Testis (tissue), 3 donors: ENCODE data around the gene GPR171. TPM values are rescaled to one million over a fixed set of nuclear protein-coding genes. Genes with fewer than 3 reads are reported as not detected.

ENCODE experiments used
- DNase-seq: peaks from one replicate; pipeline ENCODE4 v3.0.0-alpha.2; 2019
- H3K27ac ChIP-seq, 2 donors: fragments of 200-600 bp; sonication (generic); one replicate each; pipeline ENCODE4 v1.5.1; 2019
- H3K27me3 ChIP-seq: fragments of 200-600 bp; sonication (generic); one replicate; pipeline ENCODE4 v1.5.1; 2019
- H3K36me3 ChIP-seq: fragments of 200-600 bp; sonication (generic); one replicate; pipeline ENCODE4 v1.5.1; 2017; ENCODE audit warnings: low read depth; ENCODE audit errors: missing control alignments
- H3K4me1 ChIP-seq: fragments of 200-600 bp; sonication (generic); one replicate; pipeline ENCODE4 v1.5.1; 2019
- H3K4me3 ChIP-seq, 2 donors: fragments of 200-600 bp; sonication (generic); one replicate each; pipeline ENCODE4 v1.5.1; 2017 to 2019
- H3K9me3 ChIP-seq: fragments of 200-600 bp; sonication (generic); one replicate; pipeline ENCODE4 v1.5.1; 2017
- POLR2A ChIP-seq: fragments of 450-650 bp; IDR thresholded peaks from one replicate; pipeline ENCODE4 v1.6.1; 2017; ENCODE audit warnings: antibody characterized with exemption, mild to moderate bottlenecking, moderate library complexity
- WGBS, 2 donors: methylation state at CpG; one replicate each; pipeline ENCODE4 v1.1.5; 2018; 5-methylcytosine and 5-hydroxymethylcytosine counted together
- intact Hi-C: fragments of 100-400 bp; cut with DNase I; formaldehyde crosslinking; loops from one replicate; pipeline ENCODE4 v1.15.1; 2023; ENCODE audit warnings: low total_unique reads
- polyA plus RNA-seq: library from polyadenylated mRNA; stranded (reverse); fragments of 350-450 nt; fragmentation: Illumina TruSeq; extraction: RNeasy Lipid Tissue Mini Kit (QIAGEN cat#74804); gene quantifications from one replicate; pipeline ENCODE4 v1.2.3, GENCODE V29; 2014; ENCODE audit warnings: low read depth, low replicate concordance; ENCODE audit not compliant: insufficient read depth
- total RNA-seq, 2 donors: library from RNA; depleted of rRNA; stranded (reverse); fragments of >200 nt; gene quantifications; one replicate each; pipeline ENCODE4 v1.2.3, GENCODE V29; 2016
- TF ChIP-seq, protein P1 (sequence below), 3 experiments: fragments of 450-650 bp in 2 of 3; fragments of 200-600 bp in 1 of 3; sonication (generic) in 1 of 3; IDR thresholded peaks; one replicate each; pipeline ENCODE4 v1.5.1; 2016 to 2019; ENCODE audit warnings: antibody characterized with exemption in 3 of 3, mild to moderate bottlenecking in 2 of 3, moderate library complexity in 1 of 3

Gene GPR171
- total and polyA plus RNA-seq, 3 donors from 2014 or later: 0.22 to 0.62 TPM; not detected in 1

DNA sequence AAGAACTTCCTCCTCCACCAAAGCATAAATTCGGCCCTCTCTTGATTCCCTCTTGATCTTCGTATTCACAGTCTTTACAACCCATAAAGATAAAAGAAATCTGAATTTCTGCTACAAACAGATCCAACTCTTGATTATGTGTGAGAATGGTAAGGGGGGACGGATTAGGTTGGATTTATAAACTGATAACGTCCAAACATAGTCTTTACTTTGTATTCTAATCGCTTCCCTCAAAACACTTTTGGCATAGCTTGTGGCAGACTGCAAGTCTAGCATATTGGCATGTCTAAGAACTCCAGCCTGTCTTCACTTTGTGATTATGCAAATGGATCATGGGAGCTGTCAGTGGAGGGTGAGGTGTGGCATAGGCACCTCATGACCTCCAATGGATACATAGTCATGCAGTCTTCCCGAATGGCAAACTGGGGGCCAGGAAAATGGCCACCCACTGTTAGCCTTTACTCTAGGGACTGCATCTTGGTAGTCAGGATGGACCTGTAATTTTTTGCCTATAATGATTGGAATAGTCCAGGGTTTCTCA is 24.3 kb upstream of the GPR171 start:
- no peak for DNase-seq
- Histone ChIP-seq H3K27me3 (no peaks in the 10 kb centered on the region), H3K9me3 (no peaks in the 10 kb centered on the region), H3K27ac (no peak overlapping the region), H3K4me3 (no peak overlapping the region), H3K4me1 (peaks cover 19% of the 10 kb centered on the region), H3K36me3 (no peaks in the 10 kb centered on the region)
- intact Hi-C loops: no loop called here
- TF ChIP-seq, protein P1, sequence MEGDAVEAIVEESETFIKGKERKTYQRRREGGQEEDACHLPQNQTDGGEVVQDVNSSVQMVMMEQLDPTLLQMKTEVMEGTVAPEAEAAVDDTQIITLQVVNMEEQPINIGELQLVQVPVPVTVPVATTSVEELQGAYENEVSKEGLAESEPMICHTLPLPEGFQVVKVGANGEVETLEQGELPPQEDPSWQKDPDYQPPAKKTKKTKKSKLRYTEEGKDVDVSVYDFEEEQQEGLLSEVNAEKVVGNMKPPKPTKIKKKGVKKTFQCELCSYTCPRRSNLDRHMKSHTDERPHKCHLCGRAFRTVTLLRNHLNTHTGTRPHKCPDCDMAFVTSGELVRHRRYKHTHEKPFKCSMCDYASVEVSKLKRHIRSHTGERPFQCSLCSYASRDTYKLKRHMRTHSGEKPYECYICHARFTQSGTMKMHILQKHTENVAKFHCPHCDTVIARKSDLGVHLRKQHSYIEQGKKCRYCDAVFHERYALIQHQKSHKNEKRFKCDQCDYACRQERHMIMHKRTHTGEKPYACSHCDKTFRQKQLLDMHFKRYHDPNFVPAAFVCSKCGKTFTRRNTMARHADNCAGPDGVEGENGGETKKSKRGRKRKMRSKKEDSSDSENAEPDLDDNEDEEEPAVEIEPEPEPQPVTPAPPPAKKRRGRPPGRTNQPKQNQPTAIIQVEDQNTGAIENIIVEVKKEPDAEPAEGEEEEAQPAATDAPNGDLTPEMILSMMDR (IDR thresholded peaks at IDR 0.05): no peak
- TF ChIP-seq POLR2A: no peak
- WGBS, 2 donors: 79% methylated on average over 6 of the region's 6 CpGs

DNA sequence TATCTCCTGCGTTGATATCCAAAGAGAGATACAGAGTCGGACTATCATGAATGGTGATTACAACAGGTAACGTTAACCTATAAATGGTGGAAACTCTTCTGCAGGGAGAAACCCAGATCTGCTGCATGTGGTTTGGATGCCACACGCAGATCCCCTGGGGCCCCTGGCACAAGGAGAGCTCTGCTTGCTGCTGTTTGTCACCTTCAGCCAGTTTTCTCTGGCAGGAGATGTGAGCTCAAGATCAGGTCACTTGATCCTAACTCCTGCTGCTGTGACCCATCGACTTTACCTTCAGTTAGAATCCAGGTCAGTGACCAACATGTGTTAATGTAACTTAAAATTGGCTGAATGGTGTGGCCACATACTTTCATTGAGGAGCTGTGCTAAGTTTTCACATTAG is 23.8 kb upstream of the GPR171 start:
- TF ChIP-seq, protein P1 (IDR thresholded peaks at IDR 0.05): no peak
- no peak for TF ChIP-seq POLR2A
- no peaks in the 10 kb centered on the region for H3K9me3 ChIP-seq
- H3K27ac ChIP-seq: no peak overlapping the region
- H3K27me3 ChIP-seq: no peaks in the 10 kb centered on the region
- peaks cover 19% of the 10 kb centered on the region for H3K4me1 ChIP-seq
- 90 to 93% methylated on average over 5 of the region's 5 CpGs for WGBS, 2 donors
- no peak overlapping the region for H3K4me3 ChIP-seq
- intact Hi-C loops: no loop called here
- no peak for DNase-seq
- H3K36me3 ChIP-seq: no peaks in the 10 kb centered on the region

DNA sequence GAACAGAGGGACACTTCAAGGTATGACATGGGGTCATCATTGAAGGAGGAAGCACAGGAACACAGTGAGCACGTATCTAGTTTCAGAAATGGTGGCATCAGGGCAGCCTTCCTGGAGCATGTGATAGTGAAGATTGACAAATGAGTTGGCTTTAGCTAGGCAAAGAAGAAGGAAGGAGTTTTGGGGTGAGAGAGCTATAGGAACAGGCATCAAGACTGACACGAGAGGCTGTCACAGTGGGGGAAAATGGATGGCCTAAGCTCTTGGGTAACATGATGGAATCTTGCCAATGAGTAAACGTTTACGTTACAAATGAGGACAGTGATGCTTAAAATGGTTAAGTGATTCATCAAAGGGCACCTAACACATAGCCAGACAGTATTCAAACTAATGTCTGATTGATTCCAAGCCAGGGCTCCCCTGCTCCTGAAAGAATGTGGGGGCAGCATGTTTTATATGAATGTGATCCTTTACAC is 23.1 kb upstream of the GPR171 start:
- intact Hi-C loops: no loop called here
- H3K36me3 ChIP-seq: no peaks in the 10 kb centered on the region
- H3K4me3 ChIP-seq: no peak overlapping the region
- no peak for DNase-seq
- H3K27ac ChIP-seq: no peak overlapping the region
- H3K27me3 ChIP-seq: no peaks in the 10 kb centered on the region
- WGBS, 2 donors: 65 to 80% methylated on average over 4 of the region's 4 CpGs
- TF ChIP-seq, protein P1 (IDR thresholded peaks at IDR 0.05): no peak
- no peak for TF ChIP-seq POLR2A
- H3K9me3 ChIP-seq: no peaks in the 10 kb centered on the region
- H3K4me1 ChIP-seq: peaks cover 19% of the 10 kb centered on the region

DNA sequence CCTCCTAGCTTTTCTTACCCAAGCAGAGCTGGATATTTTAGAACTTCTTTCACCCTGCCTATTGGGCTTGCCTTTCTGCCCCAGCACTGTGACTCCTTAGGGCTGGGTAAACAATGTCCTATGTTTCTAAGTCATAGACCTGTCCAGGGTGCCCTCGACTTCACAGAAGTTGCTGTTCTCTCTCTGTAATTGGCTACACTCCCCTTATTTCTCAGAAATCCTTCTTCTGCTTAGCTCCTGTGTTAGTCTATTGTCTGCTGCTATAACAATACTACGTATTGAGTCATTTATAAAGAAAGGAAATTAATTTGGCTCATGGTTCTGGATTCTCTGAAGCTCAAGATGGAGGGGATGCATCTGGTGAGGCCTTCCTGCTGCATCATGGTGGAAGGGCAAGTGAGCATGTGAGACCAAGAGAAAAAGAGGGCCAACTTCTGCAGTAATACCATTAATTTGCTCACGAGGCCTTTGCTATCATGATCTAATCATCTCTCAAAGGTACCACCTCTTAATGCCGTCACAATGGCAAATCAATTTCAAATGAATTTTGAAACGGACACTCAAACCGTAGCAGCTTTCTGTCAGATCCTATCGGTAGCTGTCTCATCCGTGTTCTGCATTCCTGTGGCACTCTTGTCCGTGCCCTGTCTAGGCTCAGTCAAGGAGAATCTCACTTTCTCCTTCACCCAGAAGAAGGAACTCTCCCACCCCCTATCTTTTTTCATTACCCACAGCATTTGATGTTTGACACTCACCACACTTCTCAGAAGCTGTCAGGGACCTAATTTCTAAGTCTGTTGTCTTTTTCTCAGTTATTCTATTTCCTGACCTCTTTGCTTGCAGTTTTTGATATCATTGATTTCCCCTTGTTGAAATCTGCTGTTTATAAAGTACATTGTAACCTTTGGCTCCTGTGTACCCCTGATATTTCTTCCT is 22.3 kb upstream of the GPR171 start:
- DNase-seq: no peak
- TF ChIP-seq, protein P1 (IDR thresholded peaks at IDR 0.05): no peak
- TF ChIP-seq POLR2A: no peak
- H3K27ac ChIP-seq: no peak overlapping the region
- H3K9me3 ChIP-seq: no peaks in the 10 kb centered on the region
- H3K4me3 ChIP-seq: no peak overlapping the region
- H3K27me3 ChIP-seq: no peaks in the 10 kb centered on the region
- 82% methylated on average over 9 of the region's 9 CpGs for WGBS, 2 donors
- no peaks in the 10 kb centered on the region for H3K36me3 ChIP-seq
- intact Hi-C loops: no loop called here
- H3K4me1 ChIP-seq: peaks cover 16% of the 10 kb centered on the region
